Mesenchymal stem cell (in vitro differentiated cells and primary cell): Measurements from ENCODE around the gene MAPK4.

Source experiments
- DNase-seq: peaks from one replicate; pipeline ENCODE4 v3.0.0-alpha.2; 2013
- H2AFZ ChIP-seq: one replicate; pipeline ENCODE4 v1.6.1; 2013; ENCODE audit warnings: low read depth, mild to moderate bottlenecking, control low read depth, inconsistent platforms, low read length, moderate library complexity
- H2AK5ac ChIP-seq: 2 replicates; pipeline ENCODE4 v1.6.1; 2013; ENCODE audit warnings: low read length, moderate library complexity, mild to moderate bottlenecking, inconsistent platforms; ENCODE audit not compliant: severe bottlenecking
- H2BK120ac ChIP-seq: one replicate; pipeline ENCODE4 v1.6.1; 2013; ENCODE audit warnings: low read depth, mild to moderate bottlenecking, inconsistent platforms, low read length, moderate library complexity
- H2BK12ac ChIP-seq, 2 experiments: one replicate each; pipeline ENCODE4 v1.6.1; 2013; ENCODE audit warnings: inconsistent platforms in 2 of 2, low read length in 2 of 2, mild to moderate bottlenecking in 2 of 2, moderate library complexity in 2 of 2, control low read depth in 1 of 2
- H2BK15ac ChIP-seq: one replicate; pipeline ENCODE4 v1.6.1; 2013; ENCODE audit warnings: mild to moderate bottlenecking, low read depth, inconsistent platforms; ENCODE audit not compliant: poor library complexity, severe bottlenecking
- H2BK5ac ChIP-seq: 2 replicates; pipeline ENCODE4 v1.6.1; 2013; ENCODE audit warnings: low read depth, mild to moderate bottlenecking, low read length, control low read depth, inconsistent platforms; ENCODE audit not compliant: poor library complexity, severe bottlenecking
- H3K14ac ChIP-seq, 2 experiments: one replicate each; pipeline ENCODE4 v1.6.1; 2013; ENCODE audit warnings: inconsistent platforms in 2 of 2, low read length in 2 of 2, control low read depth in 1 of 2, mild to moderate bottlenecking in 1 of 2, moderate library complexity in 1 of 2
- H3K18ac ChIP-seq, 2 experiments: one replicate each; pipeline ENCODE4 v1.6.1; 2013; ENCODE audit warnings: inconsistent platforms in 2 of 2, low read length in 2 of 2, control low read depth in 1 of 2, low read depth in 1 of 2, mild to moderate bottlenecking in 1 of 2
- H3K23ac ChIP-seq, 2 experiments: one replicate each; pipeline ENCODE4 v1.6.1; 2013; ENCODE audit warnings: inconsistent platforms in 2 of 2, low read length in 2 of 2, mild to moderate bottlenecking in 2 of 2, moderate library complexity in 2 of 2, control low read depth in 1 of 2
- H3K27ac ChIP-seq: 2 replicates; pipeline ENCODE4 v1.5.1; 2013; ENCODE audit warnings: mild to moderate bottlenecking, moderate library complexity, low read length, control low read depth, inconsistent platforms; ENCODE audit not compliant: poor library complexity, severe bottlenecking
- H3K27me3 ChIP-seq, 2 experiments: 2 replicates each; pipeline versions ENCODE4 v1.6.1 to v1.7.0; 2013; ENCODE audit warnings: low read length in 2 of 2, mild to moderate bottlenecking in 2 of 2, moderate library complexity in 2 of 2, control low read depth in 1 of 2, inconsistent platforms in 1 of 2; ENCODE audit not compliant: control insufficient read depth in 1 of 2, insufficient read depth in 1 of 2
- H3K36me3 ChIP-seq, 2 experiments: 2 replicates each; pipeline versions ENCODE4 v1.6.1 to v1.7.0; 2013; ENCODE audit warnings: low read length in 2 of 2, control low read depth in 1 of 2, inconsistent platforms in 1 of 2, low read depth in 1 of 2, mild to moderate bottlenecking in 1 of 2; ENCODE audit not compliant: insufficient read depth in 2 of 2, control insufficient read depth in 1 of 2
- H3K4ac ChIP-seq, 2 experiments: one replicate each; pipeline ENCODE4 v1.6.1; 2013; ENCODE audit warnings: inconsistent platforms in 2 of 2, low read length in 2 of 2, mild to moderate bottlenecking in 2 of 2, moderate library complexity in 2 of 2, control low read depth in 1 of 2, low read depth in 1 of 2
- H3K4me1 ChIP-seq: 2 replicates; pipeline ENCODE4 v1.6.1; 2013; ENCODE audit warnings: low read depth, low read length, control low read depth; ENCODE audit not compliant: control insufficient read depth, insufficient read depth
- H3K4me2 ChIP-seq: 2 replicates; pipeline ENCODE4 v1.6.1; 2013; ENCODE audit warnings: low read length, mild to moderate bottlenecking, inconsistent platforms; ENCODE audit not compliant: poor library complexity, severe bottlenecking
- H3K4me3 ChIP-seq, 2 experiments: 2 replicates each; pipeline versions ENCODE4 v1.5.1 to v1.7.0; 2013; ENCODE audit warnings: low read length in 2 of 2, mild to moderate bottlenecking in 2 of 2, control low read depth in 1 of 2, low read depth in 1 of 2; ENCODE audit not compliant: insufficient read depth in 1 of 2
- H3K79me1 ChIP-seq: replicated peaks from 2 replicates; pipeline ENCODE4 v1.6.1; 2013; ENCODE audit warnings: mild to moderate bottlenecking, control low read depth, low read length, inconsistent platforms; ENCODE audit not compliant: poor library complexity, severe bottlenecking
- H3K9ac ChIP-seq: 2 replicates; pipeline ENCODE4 v1.7.0; 2013; ENCODE audit warnings: mild to moderate bottlenecking, low read length, moderate library complexity
- H3K9me3 ChIP-seq: 2 replicates; pipeline ENCODE4 v1.7.0; 2013; ENCODE audit warnings: mild to moderate bottlenecking, low read length; ENCODE audit not compliant: control insufficient read depth
- H4K8ac ChIP-seq: one replicate; pipeline ENCODE4 v1.6.1; 2013; ENCODE audit warnings: inconsistent platforms, mild to moderate bottlenecking, low read length, moderate library complexity
- H4K91ac ChIP-seq: one replicate; pipeline ENCODE4 v1.6.1; 2013; ENCODE audit warnings: mild to moderate bottlenecking, low read length, inconsistent platforms
- WGBS: methylation state at CpG from one replicate; pipeline ENCODE4 v1.1.7; 2013; ENCODE audit warnings: mixed read lengths; 5-methylcytosine and 5-hydroxymethylcytosine counted together

Gene MAPK4

GRCh38 chr18:50697509-50697908 is 137.6 kb downstream of the MAPK4 start:
- Histone ChIP-seq H4K91ac (no peak overlapping the region), H3K4ac (no peak overlapping the region), H3K36me3 (no peaks in the 10 kb centered on the region), H2AFZ (no peak overlapping the region), H3K23ac (no peak overlapping the region), H2BK15ac (no peak overlapping the region), H3K27me3 (peaks cover 0 to 3% of the 10 kb centered on the region in 2 experiments), H3K18ac (no peak overlapping the region), H2AK5ac (no peak overlapping the region), H4K8ac (no peak overlapping the region), H3K79me1 (no peaks in the 10 kb centered on the region), H3K9ac (no peak overlapping the region), H3K4me2 (no peak overlapping the region), H3K14ac (no peak overlapping the region), H3K4me1 (no peaks in the 10 kb centered on the region), H3K4me3 (no peak overlapping the region), H3K27ac (no peak overlapping the region), H2BK120ac (no peak overlapping the region), H2BK12ac (no peak overlapping the region), H3K9me3 (no peaks in the 10 kb centered on the region), H2BK5ac (no peak overlapping the region)
- 68% methylated on average over 1 of the region's 1 CpG for WGBS
- no peak for DNase-seq

GRCh38 chr18:50700245-50701165 is 140.6 kb downstream of the MAPK4 start:
- Histone ChIP-seq H2AFZ (no peak overlapping the region), H2AK5ac (no peak overlapping the region), H4K91ac (no peak overlapping the region), H3K4me1 (no peaks in the 10 kb centered on the region), H2BK12ac (no peak overlapping the region), H3K14ac (no peak overlapping the region), H3K4me3 (no peak overlapping the region), H2BK120ac (no peak overlapping the region), H2BK15ac (no peak overlapping the region), H3K4ac (no peak overlapping the region), H3K79me1 (no peaks in the 10 kb centered on the region), H4K8ac (no peak overlapping the region), H3K27ac (no peak overlapping the region), H3K9me3 (no peaks in the 10 kb centered on the region), H3K36me3 (no peaks in the 10 kb centered on the region), H3K4me2 (no peak overlapping the region), H3K9ac (no peak overlapping the region), H3K18ac (no peak overlapping the region), H2BK5ac (no peak overlapping the region), H3K27me3 (peaks cover 0 to 3% of the 10 kb centered on the region in 2 experiments), H3K23ac (no peak overlapping the region)
- DNase-seq = no peak
- 46% methylated on average over 8 of the region's 9 CpGs for WGBS

- WGBS = 81% methylated on average over 4 of the region's 4 CpGs
- no peaks in the 10 kb centered on the region for H3K36me3 ChIP-seq
- no peak overlapping the region for H3K14ac ChIP-seq
- no peak overlapping the region for H2BK5ac ChIP-seq
- no peak overlapping the region for H3K27ac ChIP-seq
- H3K4me3 ChIP-seq = no peak overlapping the region
- H4K91ac ChIP-seq = no peak overlapping the region
- H3K9ac ChIP-seq = no peak overlapping the region
- peaks cover 0 to 3% of the 10 kb centered on the region in 2 experiments for H3K27me3 ChIP-seq
- no peak overlapping the region for H3K23ac ChIP-seq
- no peak overlapping the region for H2AFZ ChIP-seq
- H3K18ac ChIP-seq = no peak overlapping the region
- H4K8ac ChIP-seq = no peak overlapping the region
- no peak overlapping the region for H2BK15ac ChIP-seq
- no peaks in the 10 kb centered on the region for H3K4me1 ChIP-seq
- H2AK5ac ChIP-seq = no peak overlapping the region
- no peak overlapping the region for H3K4me2 ChIP-seq
- no peak overlapping the region for H2BK120ac ChIP-seq
- H2BK12ac ChIP-seq = no peak overlapping the region
- no peak overlapping the region for H3K4ac ChIP-seq
- DNase-seq = no peak
- no peaks in the 10 kb centered on the region for H3K79me1 ChIP-seq
- no peaks in the 10 kb centered on the region for H3K9me3 ChIP-seq
Observed at GRCh38 chr18:50704357-50704940, 144.6 kb downstream of the MAPK4 start.

GRCh38 chr18:50706199-50706598 is 146.3 kb downstream of the MAPK4 start:
- H3K4ac ChIP-seq = no peak overlapping the region
- H3K9ac ChIP-seq = no peak overlapping the region
- DNase-seq = no peak
- no peak overlapping the region for H2AK5ac ChIP-seq
- H3K18ac ChIP-seq = no peak overlapping the region
- no peak overlapping the region for H2BK15ac ChIP-seq
- H2BK120ac ChIP-seq = no peak overlapping the region
- no peaks in the 10 kb centered on the region for H3K79me1 ChIP-seq
- H3K4me3 ChIP-seq = no peak overlapping the region
- no peak overlapping the region for H3K27ac ChIP-seq
- no peak overlapping the region for H4K91ac ChIP-seq
- H2AFZ ChIP-seq = no peak overlapping the region
- no peak overlapping the region for H3K4me2 ChIP-seq
- no peak overlapping the region for H2BK12ac ChIP-seq
- no peaks in the 10 kb centered on the region for H3K36me3 ChIP-seq
- no peaks in the 10 kb centered on the region for H3K9me3 ChIP-seq
- H3K27me3 ChIP-seq = no peaks in the 10 kb centered on the region
- H3K4me1 ChIP-seq = no peaks in the 10 kb centered on the region
- 48% methylated on average over 6 of the region's 6 CpGs for WGBS
- no peak overlapping the region for H2BK5ac ChIP-seq
- H3K14ac ChIP-seq = no peak overlapping the region
- no peak overlapping the region for H3K23ac ChIP-seq
- H4K8ac ChIP-seq = no peak overlapping the region
